NT2/D1 (cell line): ENCODE measurements around the gene ICOS.

ENCODE experiments used
- DNase-seq: peaks from one replicate; pipeline ENCODE4 v3.0.0-alpha.2; 2011; ENCODE audit warnings: low read depth, low spot score
- H3K27me3 ChIP-seq: 2 replicates; pipeline ENCODE4 v1.6.0; 2011; ENCODE audit warnings: mild to moderate bottlenecking; ENCODE audit not compliant: insufficient read length, insufficient read depth
- H3K36me3 ChIP-seq: 2 replicates; pipeline ENCODE4 v1.6.1; 2011; ENCODE audit warnings: mild to moderate bottlenecking, low read length, mixed read lengths; ENCODE audit not compliant: insufficient read depth, insufficient read length
- H3K4me1 ChIP-seq: 2 replicates; pipeline ENCODE4 v1.5.1; 2011; ENCODE audit not compliant: insufficient read depth, insufficient read length
- H3K4me3 ChIP-seq: 2 replicates; pipeline ENCODE4 v1.5.1; 2011; ENCODE audit warnings: low read depth; ENCODE audit not compliant: insufficient read length
- H3K9ac ChIP-seq: 2 replicates; pipeline ENCODE4 v1.6.0; 2011; ENCODE audit warnings: low read depth; ENCODE audit not compliant: insufficient read length
- H3K9me3 ChIP-seq: 2 replicates; pipeline ENCODE4 v1.5.1; 2011; ENCODE audit warnings: mild to moderate bottlenecking, low read length; ENCODE audit not compliant: insufficient read depth
- SUZ12 ChIP-seq: IDR thresholded peaks from 2 replicates; pipeline ENCODE4 v1.6.1; 2011; ENCODE audit not compliant: insufficient read length, insufficient read depth; ENCODE audit errors: extremely low read depth
- YY1 ChIP-seq: IDR thresholded peaks from 2 replicates; pipeline ENCODE4 v1.6.1; 2011; ENCODE audit not compliant: insufficient read length, insufficient read depth
- ZNF274 ChIP-seq: IDR thresholded peaks from 2 replicates; pipeline ENCODE4 v1.6.1; 2011; ENCODE audit warnings: mild to moderate bottlenecking, low read depth, low read length

ICOS gene

GRCh38 chr2:203893840-203894239 lies 42.7 kb upstream of the ICOS start:
- H3K4me1 ChIP-seq = no peaks in the 10 kb centered on the region
- no peak for TF ChIP-seq ZNF274
- TF ChIP-seq SUZ12 = no peak
- TF ChIP-seq YY1 = no peak
- no peak overlapping the region for H3K4me3 ChIP-seq

DNA sequence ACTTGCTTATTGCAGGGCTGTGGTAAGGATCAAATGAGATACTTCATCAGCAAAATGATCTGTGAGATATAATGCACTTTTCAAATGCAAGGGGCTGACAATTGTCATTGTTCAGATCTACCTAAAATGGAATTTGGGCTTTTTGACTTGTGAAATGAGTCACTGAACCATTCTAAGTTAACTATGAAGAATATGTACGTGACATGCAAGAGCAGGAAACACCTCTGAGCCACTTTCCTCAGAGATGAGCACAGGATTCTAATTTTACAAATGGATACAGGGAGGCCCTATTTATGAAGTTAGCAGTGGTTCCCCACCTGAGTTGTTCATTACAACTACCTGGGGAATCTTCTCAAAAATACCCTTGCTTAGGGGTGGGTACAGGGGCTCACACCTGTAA lies 42.3 kb upstream of the ICOS start:
- no peak for DNase-seq
- no peaks in the 10 kb centered on the region for H3K4me1 ChIP-seq
- H3K4me3 ChIP-seq = no peak overlapping the region
- no peaks in the 10 kb centered on the region for H3K9me3 ChIP-seq
- no peak for TF ChIP-seq ZNF274
- TF ChIP-seq YY1 = no peak
- no peak for TF ChIP-seq SUZ12
- no peaks in the 10 kb centered on the region for H3K27me3 ChIP-seq
- H3K36me3 ChIP-seq = no peaks in the 10 kb centered on the region
- no peak overlapping the region for H3K9ac ChIP-seq

More at GRCh38 chr2:203893840-203894239, 42.7 kb upstream of the ICOS start:
- Histone ChIP-seq H3K9me3 (no peaks in the 10 kb centered on the region), H3K36me3 (no peaks in the 10 kb centered on the region), H3K27me3 (no peaks in the 10 kb centered on the region), H3K9ac (no peak overlapping the region)
- no peak for DNase-seq

- Histone ChIP-seq H3K9ac (no peak overlapping the region), H3K36me3 (no peaks in the 10 kb centered on the region), H3K27me3 (no peaks in the 10 kb centered on the region), H3K4me1 (no peaks in the 10 kb centered on the region), H3K4me3 (no peak overlapping the region), H3K9me3 (peaks cover 14% of the 10 kb centered on the region)
- TF ChIP-seq ZNF274 = no peak
- TF ChIP-seq SUZ12 = no peak
- no peak for TF ChIP-seq YY1
- DNase-seq = no peak
Observed at GRCh38 chr2:203897544-203897943, 39.0 kb upstream of the ICOS start.

DNA sequence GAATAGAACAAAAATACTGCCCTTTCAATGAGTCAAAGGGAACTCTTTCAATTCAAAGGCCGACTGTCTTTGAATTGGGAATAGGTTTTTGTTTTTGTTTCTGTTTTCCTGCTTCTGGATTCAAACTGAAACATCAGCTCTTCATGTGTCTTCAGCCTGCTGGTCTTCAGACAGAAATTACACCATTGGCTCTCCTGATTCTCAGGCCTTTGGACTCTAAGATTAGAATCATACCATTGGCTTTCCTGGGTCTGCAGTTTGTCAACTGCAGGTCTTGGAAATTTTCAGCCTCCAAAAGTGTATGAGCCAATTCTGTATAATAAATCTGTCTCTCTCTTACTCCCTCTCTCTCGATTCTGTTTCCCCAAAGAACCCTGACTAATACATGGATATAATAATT lies 37.9 kb upstream of the ICOS start:
- H3K4me1 ChIP-seq = no peaks in the 10 kb centered on the region
- no peaks in the 10 kb centered on the region for H3K27me3 ChIP-seq
- H3K36me3 ChIP-seq = no peaks in the 10 kb centered on the region
- DNase-seq = no peak
- TF ChIP-seq ZNF274 = no peak
- no peak for TF ChIP-seq YY1
- no peak for TF ChIP-seq SUZ12
- peaks cover 17% of the 10 kb centered on the region for H3K9me3 ChIP-seq
- no peak overlapping the region for H3K9ac ChIP-seq
- no peak overlapping the region for H3K4me3 ChIP-seq

DNA sequence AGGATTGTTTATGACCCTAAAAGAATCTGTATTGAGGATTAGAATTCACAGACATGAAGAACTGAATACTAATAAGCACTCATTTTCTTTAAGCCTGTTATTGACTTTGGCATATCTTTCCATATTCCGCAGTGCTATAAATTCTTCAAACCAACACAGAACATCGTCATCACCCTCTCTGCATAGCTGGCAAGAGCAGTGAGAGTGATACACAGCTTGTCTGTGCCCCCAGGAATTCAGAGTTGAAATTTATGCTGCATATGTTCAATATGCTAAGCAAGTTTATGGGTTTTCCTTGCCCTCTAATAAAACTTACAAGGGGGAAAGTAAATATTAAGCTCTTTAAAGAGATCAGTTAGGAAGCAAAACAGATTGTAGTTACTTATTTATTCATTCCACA lies 36.3 kb upstream of the ICOS start:
- Histone ChIP-seq H3K9ac (no peak overlapping the region), H3K4me1 (no peaks in the 10 kb centered on the region)

GRCh38 chr2:203904022-203904421 lies 32.5 kb upstream of the ICOS start:
- no peak for DNase-seq
- H3K27me3 ChIP-seq = no peaks in the 10 kb centered on the region
- H3K4me1 ChIP-seq = no peaks in the 10 kb centered on the region
- no peak overlapping the region for H3K4me3 ChIP-seq
- TF ChIP-seq YY1 (no peak), ZNF274 (no peak), SUZ12 (no peak)
- H3K9me3 ChIP-seq = peaks cover 17% of the 10 kb centered on the region
- no peaks in the 10 kb centered on the region for H3K36me3 ChIP-seq
- H3K9ac ChIP-seq = no peak overlapping the region

More for the DNA sequence above, 36.3 kb upstream of the ICOS start:
- Histone ChIP-seq H3K9me3 (peaks cover 17% of the 10 kb centered on the region), H3K36me3 (no peaks in the 10 kb centered on the region), H3K4me3 (no peak overlapping the region), H3K27me3 (no peaks in the 10 kb centered on the region)
- TF ChIP-seq ZNF274 (no peak), YY1 (no peak), SUZ12 (no peak)
- no peak for DNase-seq

GRCh38 chr2:203905656-203906055 lies 30.9 kb upstream of the ICOS start:
- DNase-seq = no peak
- H3K4me3 ChIP-seq = no peak overlapping the region
- no peak for TF ChIP-seq YY1
- no peak for TF ChIP-seq SUZ12
- no peak for TF ChIP-seq ZNF274
- no peak overlapping the region for H3K9ac ChIP-seq
- no peaks in the 10 kb centered on the region for H3K36me3 ChIP-seq
- H3K27me3 ChIP-seq = no peaks in the 10 kb centered on the region
- H3K9me3 ChIP-seq = peaks cover 17% of the 10 kb centered on the region
- no peaks in the 10 kb centered on the region for H3K4me1 ChIP-seq

GRCh38 chr2:203908066-203908796 lies 28.3 kb upstream of the ICOS start:
- Histone ChIP-seq H3K36me3 (no peaks in the 10 kb centered on the region), H3K4me1 (no peaks in the 10 kb centered on the region), H3K9me3 (no peaks in the 10 kb centered on the region), H3K27me3 (no peaks in the 10 kb centered on the region), H3K9ac (no peak overlapping the region), H3K4me3 (no peak overlapping the region)
- TF ChIP-seq YY1 (no peak), ZNF274 (no peak), SUZ12 (no peak)
- DNase-seq = no peak
